Measurements from ENCODE around the gene SNORC.

GRCh38 chr2:232835687-232836208, 34.3 kb upstream of the SNORC start:
- TF ChIP-seq SMARCB1 (IDR thresholded peaks at IDR 0.05; ENCODE audit: insufficient read length, low read depth) (no peak), CTCF (IDR thresholded peaks at IDR 0.05 in 2 of 3, conservative IDR thresholded peaks at IDR 0.05 in 1 of 3; ENCODE audit: insufficient read depth in 2 of 3, low read depth in 1 of 3, low read length in 3 of 3) (no peak), CEBPB (tag; IDR thresholded peaks at IDR 0.05) (no peak), CEBPZ (IDR thresholded peaks at IDR 0.05; ENCODE audit: borderline replicate concordance, low read depth, low read length) (no peak), POLR2A (conservative IDR thresholded peaks at IDR 0.05) (no peak), ID3 (CRISPR knock-in tag; IDR thresholded peaks at IDR 0.05) (no peak), ID3 (tag; IDR thresholded peaks at IDR 0.05) (no peak), MTA3 (IDR thresholded peaks at IDR 0.05; ENCODE audit: borderline replicate concordance) (no peak), NR2F6 (CRISPR knock-in tag; IDR thresholded peaks at IDR 0.05) (no peak), USF2 (CRISPR knock-in tag; IDR thresholded peaks at IDR 0.05) (no peak), ZNF274 (IDR thresholded peaks at IDR 0.05; ENCODE audit: borderline replicate concordance, low read depth, low read length) (no peak), CREM (IDR thresholded peaks at IDR 0.05; ENCODE audit: low read depth) (no peak), RBM14 (IDR thresholded peaks at IDR 0.05; ENCODE audit: borderline replicate concordance, insufficient read depth, low read depth, low read length) (no peak), FOXK1 (CRISPR knock-in tag; IDR thresholded peaks at IDR 0.05; ENCODE audit: borderline replicate concordance) (no peak)
